Measurements from ENCODE around the gene PRAMEF17. TPM values are rescaled to one million over a fixed set of nuclear protein-coding genes. Genes with fewer than 3 reads are reported as not detected.
"Not testable (repeated sequence)": the region's sequence is repeated elsewhere in the genome, so short reads cannot be mapped to it uniquely, and the experiment has no call there.

Gene PRAMEF17
- total RNA-seq, 1 experiment from 2014 or later = not detected

- ChIA-PET POLR2A (no interaction called here), CTCF (no interaction called here)
- Mint-ChIP-seq H3K36me3 (ENCODE audit: insufficient read depth, unreplicated experiment) (no peaks in the 10 kb centered on the region), H3K4me3 (ENCODE audit: unreplicated experiment) (no peak overlapping the region), H3K4me1 (ENCODE audit: low read depth, unreplicated experiment) (no peaks in the 10 kb centered on the region), H3K27me3 (ENCODE audit: insufficient read depth, unreplicated experiment) (no peaks in the 10 kb centered on the region), H3K27ac (ENCODE audit: unreplicated experiment) (no peak overlapping the region), H3K9me3 (ENCODE audit: unreplicated experiment) (no peaks in the 10 kb centered on the region)
- Histone ChIP-seq H3K36me3 (ENCODE audit: control insufficient read depth, insufficient read depth, low read length) (no peaks in the 10 kb centered on the region), H3K4me1 (no peaks in the 10 kb centered on the region), H3K4me3 (ENCODE audit: low read depth, low read length) (no peak overlapping the region), H3K27me3 (replicated peaks; ENCODE audit: control insufficient read depth, insufficient read depth, low read length) (no peaks in the 10 kb centered on the region), H3K9me3 (no peaks in the 10 kb centered on the region)
- BruUV-seq (replicated peaks) = no TSS peak
- intact Hi-C loops (cut with micrococcal nuclease; ENCODE audit: unreplicated experiment) = no loop called here
- no peak for DNase-seq
- TF ChIP-seq CTCF (IDR thresholded peaks at IDR 0.05; ENCODE audit: insufficient read depth in 1 of 2, low read depth in 1 of 2, low read length in 1 of 2, severe bottlenecking in 1 of 2, unreplicated experiment in 1 of 2) = no peak
These were observed 41.1 kb downstream of the PRAMEF17 start for GRCh38 chr1:13430495-13430894.

GRCh38 chr1:13432251-13432650 lies 42.8 kb downstream of the PRAMEF17 start:
- no peak overlapping the region for H3K4me3 ChIP-seq (ENCODE audit: low read depth, low read length)
- no peaks in the 10 kb centered on the region for H3K4me1 Mint-ChIP-seq (ENCODE audit: low read depth, unreplicated experiment)
- ChIA-PET POLR2A (no interaction called here), CTCF (no interaction called here)
- no peaks in the 10 kb centered on the region for H3K36me3 Mint-ChIP-seq (ENCODE audit: insufficient read depth, unreplicated experiment)
- DNase-seq = no peak
- no peaks in the 10 kb centered on the region for H3K9me3 ChIP-seq
- no peak overlapping the region for H3K4me3 Mint-ChIP-seq (ENCODE audit: unreplicated experiment)
- no peaks in the 10 kb centered on the region for H3K4me1 ChIP-seq
- no peaks in the 10 kb centered on the region for H3K36me3 ChIP-seq (ENCODE audit: control insufficient read depth, insufficient read depth, low read length)
- H3K27ac Mint-ChIP-seq (ENCODE audit: unreplicated experiment) = no peak overlapping the region
- H3K27me3 Mint-ChIP-seq (ENCODE audit: insufficient read depth, unreplicated experiment) = no peaks in the 10 kb centered on the region
- intact Hi-C loops (cut with micrococcal nuclease; ENCODE audit: unreplicated experiment) = no loop called here
- no peak for TF ChIP-seq CTCF (IDR thresholded peaks at IDR 0.05; ENCODE audit: insufficient read depth in 1 of 2, low read depth in 1 of 2, low read length in 1 of 2, severe bottlenecking in 1 of 2, unreplicated experiment in 1 of 2)
- H3K9me3 Mint-ChIP-seq (ENCODE audit: unreplicated experiment) = no peaks in the 10 kb centered on the region
- no TSS peak for BruUV-seq (replicated peaks)
- H3K27me3 ChIP-seq (replicated peaks; ENCODE audit: control insufficient read depth, insufficient read depth, low read length) = no peaks in the 10 kb centered on the region

DNA sequence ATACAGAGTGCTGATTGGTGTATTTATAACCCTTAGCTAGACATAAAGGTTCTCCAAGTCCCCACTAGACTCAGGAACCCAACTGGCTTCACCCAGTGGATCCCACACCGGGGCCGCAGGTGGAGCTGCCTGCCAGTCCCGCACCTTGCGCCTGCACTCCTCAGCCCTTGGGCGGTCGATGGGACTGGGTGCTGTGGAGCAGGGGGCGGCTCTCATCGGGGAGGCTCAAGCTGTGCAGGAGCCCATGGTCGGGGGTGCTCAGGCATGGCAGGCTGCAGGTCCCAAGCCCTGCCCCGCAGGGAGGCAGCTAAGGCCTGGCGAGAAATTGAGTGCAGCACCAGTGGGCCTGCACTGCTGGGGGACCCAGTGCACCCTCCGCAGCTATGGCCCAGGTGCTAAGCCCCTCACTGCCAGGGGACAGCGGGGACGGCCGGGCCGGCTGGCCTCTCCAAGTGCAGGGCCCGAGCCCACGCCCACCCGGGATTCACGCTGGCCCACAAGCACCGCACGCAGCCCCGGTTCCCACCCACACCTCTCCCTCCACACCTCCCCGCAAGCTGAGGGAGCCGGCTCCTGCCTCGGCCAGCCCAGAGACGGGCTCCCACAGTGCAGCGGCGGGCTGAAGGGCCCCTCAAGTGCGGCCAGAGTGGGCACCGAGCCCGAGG lies 44.4 kb downstream of the PRAMEF17 start:
- H3K4me1 ChIP-seq; H3K27me3 ChIP-seq (replicated peaks; ENCODE audit: control insufficient read depth, insufficient read depth, low read length); H3K4me3 ChIP-seq (ENCODE audit: low read depth, low read length); H3K27me3 Mint-ChIP-seq (ENCODE audit: insufficient read depth, unreplicated experiment); H3K27ac Mint-ChIP-seq (ENCODE audit: unreplicated experiment); CTCF ChIA-PET; H3K9me3 ChIP-seq; DNase-seq; H3K4me1 Mint-ChIP-seq (ENCODE audit: low read depth, unreplicated experiment); H3K36me3 ChIP-seq (ENCODE audit: control insufficient read depth, insufficient read depth, low read length); intact Hi-C loops (cut with micrococcal nuclease; ENCODE audit: unreplicated experiment); H3K36me3 Mint-ChIP-seq (ENCODE audit: insufficient read depth, unreplicated experiment); POLR2A ChIA-PET; BruUV-seq (replicated peaks); H3K4me3 Mint-ChIP-seq (ENCODE audit: unreplicated experiment); H3K9me3 Mint-ChIP-seq (ENCODE audit: unreplicated experiment): not testable (repeated sequence)

GRCh38 chr1:13435458-13435857 lies 46.0 kb downstream of the PRAMEF17 start:
- H3K36me3 Mint-ChIP-seq (ENCODE audit: insufficient read depth, unreplicated experiment) = peaks cover 6% of the 10 kb centered on the region
- Histone ChIP-seq H3K4me1 (no peaks in the 10 kb centered on the region), H3K36me3 (ENCODE audit: control insufficient read depth, insufficient read depth, low read length) (no peaks in the 10 kb centered on the region), H3K4me3 (ENCODE audit: low read depth, low read length) (no peak overlapping the region), H3K27me3 (replicated peaks; ENCODE audit: control insufficient read depth, insufficient read depth, low read length) (no peaks in the 10 kb centered on the region), H3K9me3 (no peaks in the 10 kb centered on the region)
- no peak for TF ChIP-seq CTCF (IDR thresholded peaks at IDR 0.05; ENCODE audit: insufficient read depth in 1 of 2, low read depth in 1 of 2, low read length in 1 of 2, severe bottlenecking in 1 of 2, unreplicated experiment in 1 of 2)
- no peak overlapping the region for H3K4me3 Mint-ChIP-seq (ENCODE audit: unreplicated experiment)
- no peak for DNase-seq
- H3K4me1 Mint-ChIP-seq (ENCODE audit: low read depth, unreplicated experiment) = no peaks in the 10 kb centered on the region
- H3K27me3 Mint-ChIP-seq (ENCODE audit: insufficient read depth, unreplicated experiment) = no peaks in the 10 kb centered on the region
- ChIA-PET CTCF (no interaction called here), POLR2A (no interaction called here)
- H3K27ac Mint-ChIP-seq (ENCODE audit: unreplicated experiment) = no peak overlapping the region
- H3K9me3 Mint-ChIP-seq (ENCODE audit: unreplicated experiment) = no peaks in the 10 kb centered on the region
- intact Hi-C loops (cut with micrococcal nuclease; ENCODE audit: unreplicated experiment) = no loop called here
- no TSS peak for BruUV-seq (replicated peaks)

GRCh38 chr1:13439104-13439783 lies 49.8 kb downstream of the PRAMEF17 start:
- H3K36me3 Mint-ChIP-seq (ENCODE audit: insufficient read depth, unreplicated experiment); DNase-seq; H3K36me3 ChIP-seq (ENCODE audit: control insufficient read depth, insufficient read depth, low read length); H3K9me3 ChIP-seq; BruUV-seq (replicated peaks); H3K4me1 ChIP-seq; H3K27ac Mint-ChIP-seq (ENCODE audit: unreplicated experiment); H3K4me3 ChIP-seq (ENCODE audit: low read depth, low read length); H3K9me3 Mint-ChIP-seq (ENCODE audit: unreplicated experiment); H3K4me1 Mint-ChIP-seq (ENCODE audit: low read depth, unreplicated experiment); CTCF ChIA-PET; POLR2A ChIA-PET; H3K4me3 Mint-ChIP-seq (ENCODE audit: unreplicated experiment); H3K27me3 ChIP-seq (replicated peaks; ENCODE audit: control insufficient read depth, insufficient read depth, low read length); intact Hi-C loops (cut with micrococcal nuclease; ENCODE audit: unreplicated experiment); H3K27me3 Mint-ChIP-seq (ENCODE audit: insufficient read depth, unreplicated experiment): not testable (repeated sequence)
